Measurements from ENCODE around the gene TAF3. TPM values are rescaled to one million over a fixed set of nuclear protein-coding genes. Genes with fewer than 3 reads are reported as not detected.

TAF3 gene
- total RNA-seq, 1 donor, result 3.9 TPM

DNA sequence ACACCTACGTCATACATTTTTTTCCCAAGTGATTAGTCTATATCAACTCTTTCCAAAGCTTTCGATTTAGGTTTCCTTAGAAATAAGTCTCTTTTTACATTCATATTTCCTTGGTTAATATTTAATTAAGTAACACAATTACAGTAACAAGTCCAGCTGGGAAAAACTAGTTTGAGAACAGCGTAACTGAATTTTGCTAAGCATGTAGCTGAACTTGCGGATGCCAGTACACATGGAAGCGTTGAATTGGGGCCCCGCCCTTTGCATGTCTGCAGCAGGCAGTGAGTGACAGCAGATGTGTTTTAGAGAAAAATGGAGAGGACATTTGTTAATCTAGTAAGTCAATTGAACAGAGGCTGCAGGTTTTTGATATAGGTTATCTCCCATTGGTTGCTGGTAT lies 72.5 kb downstream of the TAF3 start:
- H3K4me3 ChIP-seq (ENCODE audit: low read depth, low read length), result no peak overlapping the region
- no peak for DNase-seq (ENCODE audit: low read depth)
- TF ChIP-seq, protein P1, sequence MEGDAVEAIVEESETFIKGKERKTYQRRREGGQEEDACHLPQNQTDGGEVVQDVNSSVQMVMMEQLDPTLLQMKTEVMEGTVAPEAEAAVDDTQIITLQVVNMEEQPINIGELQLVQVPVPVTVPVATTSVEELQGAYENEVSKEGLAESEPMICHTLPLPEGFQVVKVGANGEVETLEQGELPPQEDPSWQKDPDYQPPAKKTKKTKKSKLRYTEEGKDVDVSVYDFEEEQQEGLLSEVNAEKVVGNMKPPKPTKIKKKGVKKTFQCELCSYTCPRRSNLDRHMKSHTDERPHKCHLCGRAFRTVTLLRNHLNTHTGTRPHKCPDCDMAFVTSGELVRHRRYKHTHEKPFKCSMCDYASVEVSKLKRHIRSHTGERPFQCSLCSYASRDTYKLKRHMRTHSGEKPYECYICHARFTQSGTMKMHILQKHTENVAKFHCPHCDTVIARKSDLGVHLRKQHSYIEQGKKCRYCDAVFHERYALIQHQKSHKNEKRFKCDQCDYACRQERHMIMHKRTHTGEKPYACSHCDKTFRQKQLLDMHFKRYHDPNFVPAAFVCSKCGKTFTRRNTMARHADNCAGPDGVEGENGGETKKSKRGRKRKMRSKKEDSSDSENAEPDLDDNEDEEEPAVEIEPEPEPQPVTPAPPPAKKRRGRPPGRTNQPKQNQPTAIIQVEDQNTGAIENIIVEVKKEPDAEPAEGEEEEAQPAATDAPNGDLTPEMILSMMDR (IDR thresholded peaks at IDR 0.05; ENCODE audit: insufficient read depth, low read length), result no peak

DNA sequence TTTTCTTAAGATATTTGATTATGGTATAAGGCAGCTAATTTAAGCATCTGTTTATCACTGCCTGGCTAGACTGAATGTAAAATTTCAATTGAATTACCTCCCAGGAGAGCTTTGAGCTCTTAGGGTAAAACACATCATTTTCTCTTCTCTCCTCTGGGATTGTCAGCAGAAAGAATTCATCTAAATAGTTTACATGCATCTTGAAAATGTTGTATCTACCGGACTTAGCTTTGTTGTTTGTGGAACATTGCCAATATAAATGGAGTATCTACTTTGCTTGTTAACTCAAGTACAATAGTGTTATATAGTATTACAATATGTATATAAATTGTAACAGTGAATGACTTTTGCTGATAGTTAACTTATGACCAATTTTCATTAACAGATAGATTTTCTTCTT lies 73.3 kb downstream of the TAF3 start:
- no peak overlapping the region for H3K4me3 ChIP-seq (ENCODE audit: low read depth, low read length)
- TF ChIP-seq, protein P1 (IDR thresholded peaks at IDR 0.05; ENCODE audit: insufficient read depth, low read length), result no peak
- peak; percentile 12 for DNase-seq (ENCODE audit: low read depth)

DNA sequence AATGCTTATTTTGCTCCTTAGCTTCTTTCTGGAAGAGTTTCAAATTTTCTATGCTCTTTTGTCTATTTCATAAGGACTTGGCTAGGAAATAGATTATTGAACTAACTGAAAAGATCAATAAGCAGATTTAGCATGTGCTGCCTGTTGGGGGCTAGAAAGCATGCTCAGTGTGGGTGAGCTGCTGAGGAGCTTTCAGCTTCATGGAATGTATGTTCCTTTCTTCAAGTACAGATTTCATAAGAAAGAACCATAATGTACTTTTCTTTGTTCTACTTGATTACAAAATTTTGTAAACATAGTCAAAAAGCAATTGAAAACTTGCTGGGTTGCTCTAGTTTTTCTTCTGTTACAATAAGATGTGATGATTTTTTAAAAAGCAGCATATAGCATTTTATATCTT lies 73.8 kb downstream of the TAF3 start:
- TF ChIP-seq, protein P1 (IDR thresholded peaks at IDR 0.05; ENCODE audit: insufficient read depth, low read length), result no peak
- no peak overlapping the region for H3K4me3 ChIP-seq (ENCODE audit: low read depth, low read length)
- DNase-seq (ENCODE audit: low read depth), result no peak

DNA sequence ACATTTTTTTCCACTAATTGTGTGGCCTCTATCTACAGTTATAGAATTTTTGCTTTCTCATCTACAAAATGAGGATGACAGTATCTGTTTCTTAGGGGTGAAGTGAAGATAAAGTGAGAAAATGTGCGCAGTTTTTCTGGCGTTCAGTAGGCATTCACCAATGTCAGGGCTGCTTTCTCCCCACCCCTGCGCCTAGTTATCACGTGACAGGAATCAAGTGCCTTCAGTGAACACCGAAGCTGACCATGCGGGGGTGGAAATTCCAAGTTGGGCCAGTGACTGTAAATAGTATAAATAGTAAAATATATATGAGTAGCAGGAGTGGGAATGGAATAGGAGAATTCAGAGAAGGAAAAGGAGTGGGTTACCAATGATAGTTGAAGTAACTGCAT lies 77.4 kb downstream of the TAF3 start:
- no peak for DNase-seq (ENCODE audit: low read depth)
- TF ChIP-seq, protein P1 (IDR thresholded peaks at IDR 0.05; ENCODE audit: insufficient read depth, low read length), result no peak
- no peak overlapping the region for H3K4me3 ChIP-seq (ENCODE audit: low read depth, low read length)

DNA sequence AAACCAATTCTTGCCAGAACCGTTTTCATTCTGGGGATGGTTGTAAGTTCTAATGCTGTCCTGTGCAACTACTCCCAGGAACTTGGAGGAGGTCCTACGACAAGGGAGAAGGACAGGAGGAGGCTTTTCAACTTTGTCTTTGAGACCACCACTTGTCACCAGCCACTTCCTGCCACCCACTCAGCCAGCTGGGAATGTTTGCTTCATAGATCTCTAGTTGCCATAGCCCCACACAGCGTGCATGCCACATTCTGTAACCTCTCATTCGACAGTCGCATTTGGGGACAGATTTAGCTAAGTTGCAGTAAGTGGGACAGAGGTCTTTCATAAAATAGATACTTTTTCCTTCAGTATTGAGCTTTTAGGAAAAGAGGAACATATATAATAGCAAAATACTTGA lies 78.0 kb downstream of the TAF3 start:
- H3K4me3 ChIP-seq (ENCODE audit: low read depth, low read length), result no peak overlapping the region
- DNase-seq (ENCODE audit: low read depth), result no peak
- TF ChIP-seq, protein P1 (IDR thresholded peaks at IDR 0.05; ENCODE audit: insufficient read depth, low read length), result no peak

DNA sequence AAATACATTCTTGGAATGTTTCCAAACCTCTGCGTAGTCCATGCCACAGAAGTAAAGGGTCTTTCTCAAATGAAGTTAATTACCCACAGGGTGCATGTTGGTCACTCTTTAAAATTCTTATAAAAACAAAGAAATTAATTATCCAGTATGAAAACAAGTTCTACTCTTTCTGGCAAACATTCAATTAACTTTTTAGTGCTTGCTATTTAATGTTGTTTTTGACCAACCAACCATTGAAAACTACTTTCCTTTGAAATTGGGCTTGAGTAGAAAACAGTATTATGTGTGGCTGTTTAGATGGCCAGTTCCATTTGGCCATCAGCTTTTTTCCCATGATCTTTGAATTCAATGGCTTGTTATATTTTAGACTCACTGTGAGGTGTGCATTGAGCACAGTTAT lies 83.0 kb downstream of the TAF3 start:
- TF ChIP-seq, protein P1 (IDR thresholded peaks at IDR 0.05; ENCODE audit: insufficient read depth, low read length), result no peak
- DNase-seq (ENCODE audit: low read depth), result no peak
- H3K4me3 ChIP-seq (ENCODE audit: low read depth, low read length), result no peak overlapping the region

DNA sequence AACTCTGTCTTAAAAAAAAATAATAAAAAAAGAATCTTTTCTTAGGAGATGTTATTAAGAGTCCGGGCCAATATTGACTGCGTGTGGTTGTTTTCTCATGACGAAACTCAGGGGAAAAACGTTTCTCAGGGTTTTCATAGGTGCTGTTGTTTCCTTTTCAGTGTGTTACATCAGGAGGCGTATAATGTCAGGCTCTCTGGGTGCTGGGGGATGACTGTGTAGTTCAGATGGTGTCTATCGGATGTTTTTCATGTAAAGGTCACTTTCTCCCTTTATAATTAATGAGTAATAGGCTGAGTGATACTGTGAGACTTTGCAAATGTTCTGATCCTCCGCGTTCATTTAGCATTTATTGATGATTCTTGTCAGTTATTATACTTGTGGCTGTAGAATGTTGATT lies 84.1 kb downstream of the TAF3 start:
- H3K4me3 ChIP-seq (ENCODE audit: low read depth, low read length), result no peak overlapping the region

More for the DNA sequence above, 84.1 kb downstream of the TAF3 start:
- DNase-seq (ENCODE audit: low read depth), result no peak
- TF ChIP-seq, protein P1 (IDR thresholded peaks at IDR 0.05; ENCODE audit: insufficient read depth, low read length), result no peak
